Panc1 (cell line): ENCODE measurements around the gene ENPEP. TPM values are rescaled to one million over a fixed set of nuclear protein-coding genes. Genes with fewer than 3 reads are reported as not detected.

Experiments
- ATAC-seq: fragments of 200-7000 bp; cut with Tn5 transposase; 2 replicates; pipeline ENCODE4 v1.9.1; 2020; ENCODE audit warnings: mild to moderate bottlenecking, moderate library complexity
- BruUV-seq: library from RNA; stranded (reverse); fragments of 400-500 nt; replicated peaks from 2 replicates; lab custom pipeline; 2021; lab: Mats Ljungman, UMichigan
- CTCF ChIA-PET: fragments of 300-600 bp; sonication (Branson Sonifier 250); formaldehyde crosslinking; loops from one replicate; lab custom pipeline; 2022; ENCODE audit warnings: antibody characterized with exemption; lab: Charles Lee
- POLR2A ChIA-PET: fragments of 300-600 bp; sonication (Branson Sonifier 250); formaldehyde crosslinking; loops from one replicate; lab custom pipeline; 2022; ENCODE audit warnings: antibody characterized with exemption; lab: Charles Lee
- DNase-seq: peaks from one replicate; pipeline ENCODE4 v3.0.0-alpha.2; 2010; ENCODE audit warnings: low read depth, low spot score
- H3K27ac ChIP-seq: 2 replicates; pipeline ENCODE4 v1.5.1; 2011; ENCODE audit warnings: mild to moderate bottlenecking, low read length, inconsistent platforms
- H3K27me3 ChIP-seq: fragments of 200-500 bp; sonication (Bioruptor generic); 2 replicates; pipeline ENCODE4 v1.6.0; 2014; ENCODE audit warnings: low read length, inconsistent platforms; ENCODE audit not compliant: control insufficient read depth, insufficient read depth
- H3K36me3 ChIP-seq: fragments of 200-500 bp; sonication (Bioruptor generic); 2 replicates; pipeline ENCODE4 v1.5.1; 2014; ENCODE audit warnings: inconsistent platforms, mild to moderate bottlenecking, low read length, moderate library complexity; ENCODE audit not compliant: control insufficient read depth, insufficient read depth
- H3K4me1 ChIP-seq: 2 replicates; pipeline ENCODE4 v1.5.1; 2011; ENCODE audit warnings: inconsistent platforms, mild to moderate bottlenecking, low read length, moderate library complexity; ENCODE audit not compliant: control insufficient read depth, insufficient read depth
- H3K4me3 ChIP-seq, 2 experiments: 2 replicates each; pipeline ENCODE4 v1.5.1; 2011 to 2012; ENCODE audit warnings: low read depth in 2 of 2, low read length in 2 of 2, mild to moderate bottlenecking in 2 of 2, inconsistent platforms in 1 of 2, moderate library complexity in 1 of 2
- H3K9me3 ChIP-seq: fragments of 200-500 bp; sonication (Bioruptor generic); 2 replicates; pipeline ENCODE4 v1.5.1; 2014; ENCODE audit warnings: low read depth, mild to moderate bottlenecking, inconsistent platforms, low read length, moderate library complexity; ENCODE audit not compliant: control insufficient read depth, insufficient read depth
- POLR2AphosphoS5 ChIP-seq: IDR thresholded peaks from 2 replicates; pipeline ENCODE4 v1.6.1; 2012; ENCODE audit warnings: mild to moderate bottlenecking, low read depth, low read length, moderate library complexity
- REST ChIP-seq, 2 experiments: IDR thresholded peaks; 2 replicates each; pipeline ENCODE4 v1.6.1; 2011 to 2012; ENCODE audit warnings: low read depth in 2 of 2, control low read depth in 1 of 2, low read length in 1 of 2, mild to moderate bottlenecking in 1 of 2, moderate library complexity in 1 of 2; ENCODE audit not compliant: insufficient read depth in 1 of 2
- SIN3A ChIP-seq: IDR thresholded peaks from 2 replicates; pipeline ENCODE4 v1.6.1; 2012; ENCODE audit warnings: low read depth, mild to moderate bottlenecking, low read length, moderate library complexity, borderline replicate concordance; ENCODE audit not compliant: insufficient read depth
- TCF7L2 ChIP-seq: IDR thresholded peaks from 2 replicates; pipeline ENCODE4 v1.6.1; 2011; ENCODE audit warnings: mild to moderate bottlenecking, low read depth, low read length, inconsistent platforms
- in situ Hi-C: cut with HindIII; loops from 2 replicates; pipeline ENCODE4 v1.10.0; 2016; ENCODE audit warnings: low sequenced_read_pairs, low pct_unique_long_range_greater_than_20kb
- intact Hi-C: fragments of 100-400 bp; cut with micrococcal nuclease; formaldehyde crosslinking; loops from one replicate; pipeline ENCODE4 v1.10.0; 2022; ENCODE audit not compliant: unreplicated experiment
- total RNA-seq: library from RNA; stranded (reverse); gene quantifications from one replicate; pipeline ENCODE4 v1.2.1, GENCODE V29; 2021; ENCODE audit not compliant: unreplicated experiment
- TF ChIP-seq, protein P1 (sequence below): fragments of 450-650 bp; IDR thresholded peaks from 2 replicates; pipeline ENCODE4 v1.5.1; 2017; ENCODE audit warnings: mild to moderate bottlenecking

ENPEP gene
- total RNA-seq, 1 experiment from 2014 or later: not detected

GRCh38 chr4:110597582-110597981 lies 121.6 kb downstream of the ENPEP start:
- no TSS peak for BruUV-seq
- H3K4me3 ChIP-seq: no peak overlapping the region
- POLR2A ChIA-PET: no interaction called here
- no peak for TF ChIP-seq REST (IDR thresholded peaks at IDR 0.05; ENCODE audit: insufficient read depth in 1 of 2, low read depth in 2 of 2, low read length in 1 of 2)
- no peak for TF ChIP-seq TCF7L2
- TF ChIP-seq POLR2AphosphoS5: no peak
- TF ChIP-seq, protein P1, sequence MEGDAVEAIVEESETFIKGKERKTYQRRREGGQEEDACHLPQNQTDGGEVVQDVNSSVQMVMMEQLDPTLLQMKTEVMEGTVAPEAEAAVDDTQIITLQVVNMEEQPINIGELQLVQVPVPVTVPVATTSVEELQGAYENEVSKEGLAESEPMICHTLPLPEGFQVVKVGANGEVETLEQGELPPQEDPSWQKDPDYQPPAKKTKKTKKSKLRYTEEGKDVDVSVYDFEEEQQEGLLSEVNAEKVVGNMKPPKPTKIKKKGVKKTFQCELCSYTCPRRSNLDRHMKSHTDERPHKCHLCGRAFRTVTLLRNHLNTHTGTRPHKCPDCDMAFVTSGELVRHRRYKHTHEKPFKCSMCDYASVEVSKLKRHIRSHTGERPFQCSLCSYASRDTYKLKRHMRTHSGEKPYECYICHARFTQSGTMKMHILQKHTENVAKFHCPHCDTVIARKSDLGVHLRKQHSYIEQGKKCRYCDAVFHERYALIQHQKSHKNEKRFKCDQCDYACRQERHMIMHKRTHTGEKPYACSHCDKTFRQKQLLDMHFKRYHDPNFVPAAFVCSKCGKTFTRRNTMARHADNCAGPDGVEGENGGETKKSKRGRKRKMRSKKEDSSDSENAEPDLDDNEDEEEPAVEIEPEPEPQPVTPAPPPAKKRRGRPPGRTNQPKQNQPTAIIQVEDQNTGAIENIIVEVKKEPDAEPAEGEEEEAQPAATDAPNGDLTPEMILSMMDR: no peak
- no peak for TF ChIP-seq SIN3A
- no peak overlapping the region for H3K27ac ChIP-seq
- H3K9me3 ChIP-seq: no peaks in the 10 kb centered on the region
- no peaks in the 10 kb centered on the region for H3K27me3 ChIP-seq
- no peak for ATAC-seq
- no peaks in the 10 kb centered on the region for H3K4me1 ChIP-seq
- no peaks in the 10 kb centered on the region for H3K36me3 ChIP-seq
- CTCF ChIA-PET: no interaction called here
- intact Hi-C loops: no loop called here
- no peak for DNase-seq
- in situ Hi-C loops: no loop called here

DNA sequence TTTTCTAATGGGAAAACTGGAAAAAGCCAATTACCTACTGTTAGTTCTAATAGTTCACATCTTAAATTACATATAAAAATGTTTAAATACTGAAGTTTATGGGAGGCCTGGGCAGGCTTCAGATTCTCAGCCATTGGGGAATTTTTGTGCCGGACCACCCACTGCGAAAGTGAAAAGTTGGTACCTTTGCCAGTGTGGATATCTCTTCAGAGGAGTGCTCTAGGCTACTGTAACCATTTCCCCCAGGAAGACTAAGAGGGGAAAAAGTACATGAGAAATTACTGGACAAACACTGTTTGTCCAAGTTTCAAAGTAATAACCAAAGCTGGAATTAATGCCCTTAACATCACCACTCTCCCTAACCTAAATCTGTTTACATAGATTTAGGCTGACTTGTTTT lies 126.1 kb downstream of the ENPEP start:
- intact Hi-C loops: no loop called here

More for the DNA sequence above, 126.1 kb downstream of the ENPEP start:
- Histone ChIP-seq H3K36me3 (no peaks in the 10 kb centered on the region), H3K27me3 (no peaks in the 10 kb centered on the region), H3K4me3 (no peak overlapping the region), H3K4me1 (no peaks in the 10 kb centered on the region), H3K9me3 (no peaks in the 10 kb centered on the region), H3K27ac (no peak overlapping the region)
- ATAC-seq (no peak), DNase-seq (no peak)
- ChIA-PET POLR2A (no interaction called here), CTCF (no interaction called here)
- in situ Hi-C loops: no loop called here
- BruUV-seq: no TSS peak
- TF ChIP-seq POLR2AphosphoS5 (no peak), SIN3A (no peak), TCF7L2 (no peak), REST (IDR thresholded peaks at IDR 0.05; ENCODE audit: insufficient read depth in 1 of 2, low read depth in 2 of 2, low read length in 1 of 2) (no peak)
